ENCODE results near the gene PPP2R2C. TPM values are rescaled to one million over a fixed set of nuclear protein-coding genes. Genes with fewer than 3 reads are reported as not detected.

PPP2R2C gene
- total and polyA plus RNA-seq, 2 of the 4 experiments (the other 2 are of a cell fraction): 0.03 TPM; not detected in 1

GRCh38 chr4:6339818-6340445 lies 132.5 kb downstream of the PPP2R2C start:
- Histone ChIP-seq H3K36me3 (ENCODE audit: control insufficient read depth, insufficient read depth, low read length) (no peaks in the 10 kb centered on the region), H3K79me1 (ENCODE audit: low read depth in 1 of 2, low read length in 2 of 2) (no peaks in the 10 kb centered on the region), H3K4ac (ENCODE audit: low read depth, low read length) (no peak overlapping the region), H3K27me3 (ENCODE audit: control insufficient read depth, insufficient read depth, low read length) (peaks cover 19% of the 10 kb centered on the region), H3K14ac (replicated peaks; ENCODE audit: low read depth, low read length) (no peak overlapping the region), H2BK20ac (ENCODE audit: low read depth, low read length) (no peak overlapping the region), H3K4me2 (ENCODE audit: low read depth, low read length) (no peak overlapping the region), H3K9ac (ENCODE audit: low read depth, low read length) (no peak overlapping the region), H4K91ac (ENCODE audit: insufficient read depth, low read depth, low read length) (no peak overlapping the region), H3K23ac (ENCODE audit: low read depth, low read length) (no peak overlapping the region), H2AK9ac (replicated peaks; ENCODE audit: low read depth, low read length, poor library complexity) (no peak overlapping the region), H4K5ac (ENCODE audit: low read depth, low read length) (no peak overlapping the region), H4K8ac (ENCODE audit: low read depth in 2 of 2, low read length in 2 of 2) (no peak overlapping the region), H2AFZ (replicated peaks; ENCODE audit: low read length, poor library complexity) (no peak overlapping the region), H2BK15ac (ENCODE audit: low read depth, low read length) (no peak overlapping the region), H3K27ac (ENCODE audit: insufficient read depth, low read length) (no peak overlapping the region), H4K20me1 (ENCODE audit: insufficient read depth, low read length) (no peaks in the 10 kb centered on the region), H3K56ac (ENCODE audit: extremely low read depth, insufficient read depth, low read length) (no peak overlapping the region), H3K9me1 (ENCODE audit: insufficient read depth, low read length) (no peaks in the 10 kb centered on the region), H3K4me3 (ENCODE audit: insufficient read depth, low read depth, low read length) (no peak overlapping the region), H2AK5ac (ENCODE audit: low read depth, low read length) (no peak overlapping the region), H2BK5ac (ENCODE audit: low read depth, low read length, poor library complexity, severe bottlenecking) (no peak overlapping the region), H3K9me3 (ENCODE audit: control insufficient read depth, insufficient read depth, low read length) (no peaks in the 10 kb centered on the region), H3K18ac (ENCODE audit: low read depth, low read length) (no peak overlapping the region), H3K4me1 (ENCODE audit: control insufficient read depth, insufficient read depth, low read length) (peaks cover 2% of the 10 kb centered on the region; the same call in 1 of the 2 replicates), H2BK120ac (ENCODE audit: low read depth, low read length) (no peak overlapping the region)
- WGBS, 2 experiments (ENCODE audit: extremely low coverage in 2 of 2, insufficient read length in 1 of 2): 67% methylated on average over 3 of the region's 13 CpGs; no CpG with 5 or more reads in 1 of the 2 experiments
- in situ Hi-C loops (cut with MboI; ENCODE audit: low sequenced_read_pairs): no loop called here
- TF ChIP-seq NFE2L2 (IDR thresholded peaks at IDR 0.05; ENCODE audit: low read depth, low read length) (no peak), CEBPB (IDR thresholded peaks at IDR 0.05; ENCODE audit: low read depth, low read length) (no peak), RAD21 (IDR thresholded peaks at IDR 0.05; ENCODE audit: low read length) (no peak), USF2 (IDR thresholded peaks at IDR 0.05; ENCODE audit: low read depth, low read length) (no peak), POLR2A (IDR thresholded peaks at IDR 0.05; ENCODE audit: low read depth, low read length) (no peak), BHLHE40 (IDR thresholded peaks at IDR 0.05; ENCODE audit: low read depth, low read length) (no peak), MXI1 (IDR thresholded peaks at IDR 0.05; ENCODE audit: borderline replicate concordance, low read depth, low read length) (no peak), ELK1 (IDR thresholded peaks at IDR 0.05; ENCODE audit: borderline replicate concordance, low read depth, low read length) (no peak), CHD1 (IDR thresholded peaks at IDR 0.05; ENCODE audit: low read depth, low read length) (no peak), CTCF (conservative IDR thresholded peaks at IDR 0.05; ENCODE audit: low read depth, low read length) (no peak), MAFK (IDR thresholded peaks at IDR 0.05; ENCODE audit: low read depth, low read length) (no peak), RFX5 (IDR thresholded peaks at IDR 0.05; ENCODE audit: low read depth, low read length) (no peak), SMC3 (IDR thresholded peaks at IDR 0.05; ENCODE audit: low read depth, low read length) (no peak), RCOR1 (IDR thresholded peaks at IDR 0.05; ENCODE audit: insufficient replicate concordance, low read length) (no peak), MAZ (IDR thresholded peaks at IDR 0.05; ENCODE audit: borderline replicate concordance, low read depth, low read length) (no peak)
- no peak for DNase-seq
- dilution Hi-C loops (cut with HindIII; ENCODE audit: low sequenced_read_pairs, unreplicated experiment): no loop called here
- intact Hi-C loops (cut with micrococcal nuclease): no loop called here
- POLR2A ChIA-PET (ENCODE audit: unreplicated experiment): no interaction called here
- CTCF ChIA-PET: no interaction called here
- BruUV-seq (replicated peaks): no TSS peak
- ATAC-seq (ENCODE audit: low read depth): no peak

Measured in IMR-90 (cell line).